Neuronal stem cell (in vitro differentiated cells): ENCODE data around the gene KDM4C.

Experiments used
- DNase-seq: peaks from one replicate; pipeline ENCODE4 v3.0.0-alpha.2; 2013; ENCODE audit warnings: low spot score
- H2AFZ ChIP-seq: one replicate; pipeline ENCODE4 v1.6.1; 2013; ENCODE audit warnings: mild to moderate bottlenecking, low read length, inconsistent platforms
- H2AK5ac ChIP-seq: 2 replicates; pipeline ENCODE4 v1.6.1; 2013; ENCODE audit warnings: low read depth, mild to moderate bottlenecking, inconsistent platforms, low read length, moderate library complexity, mixed read lengths
- H2BK120ac ChIP-seq: 2 replicates; pipeline ENCODE4 v1.6.1; 2013; ENCODE audit warnings: low read depth, mild to moderate bottlenecking, inconsistent platforms, low read length, moderate library complexity, mixed read lengths
- H2BK12ac ChIP-seq: one replicate; pipeline ENCODE4 v1.6.1; 2013; ENCODE audit warnings: low read length, inconsistent platforms
- H2BK15ac ChIP-seq: 2 replicates; pipeline ENCODE4 v1.6.1; 2013; ENCODE audit warnings: mild to moderate bottlenecking, low read length, inconsistent platforms, mixed read lengths
- H2BK5ac ChIP-seq: one replicate; pipeline ENCODE4 v1.6.1; 2013; ENCODE audit warnings: inconsistent platforms, mild to moderate bottlenecking, low read length, moderate library complexity
- H3K14ac ChIP-seq: one replicate; pipeline ENCODE4 v1.6.1; 2013; ENCODE audit warnings: low read length, inconsistent platforms
- H3K18ac ChIP-seq: 2 replicates; pipeline ENCODE4 v1.6.1; 2013; ENCODE audit warnings: low read length, inconsistent platforms
- H3K23ac ChIP-seq: 2 replicates; pipeline ENCODE4 v1.6.1; 2013; ENCODE audit warnings: low read depth, mild to moderate bottlenecking, mixed read lengths, low read length, inconsistent platforms; ENCODE audit not compliant: poor library complexity
- H3K27ac ChIP-seq: replicated peaks from 3 replicates; pipeline ENCODE4 v1.5.1; 2013; ENCODE audit warnings: low read length, inconsistent platforms
- H3K27me3 ChIP-seq, 3 experiments: 2 replicates each; pipeline ENCODE4 v1.6.1; 2013; ENCODE audit warnings: low read length in 3 of 3, mild to moderate bottlenecking in 2 of 3, inconsistent platforms in 1 of 3, low read depth in 1 of 3, mixed read lengths in 1 of 3, moderate library complexity in 1 of 3; ENCODE audit not compliant: control insufficient read depth in 3 of 3, insufficient read depth in 3 of 3
- H3K36me3 ChIP-seq, 2 donors: replicated peaks in 1 of 2; 2 replicates each; pipeline ENCODE4 v1.6.1; 2013; ENCODE audit warnings: low read length in 2 of 2; ENCODE audit not compliant: control insufficient read depth in 2 of 2, insufficient read depth in 2 of 2
- H3K4ac ChIP-seq: 2 replicates; pipeline ENCODE4 v1.6.1; 2013; ENCODE audit warnings: inconsistent platforms, mild to moderate bottlenecking, low read length, moderate library complexity
- H3K4me1 ChIP-seq, 2 donors: 1 replicate in 1 of 2; 2 replicates in 1 of 2; pipeline ENCODE4 v1.6.1; 2013; ENCODE audit warnings: low read length in 2 of 2, low read depth in 1 of 2; ENCODE audit not compliant: control insufficient read depth in 2 of 2, insufficient read depth in 1 of 2
- H3K4me2 ChIP-seq: one replicate; pipeline ENCODE4 v1.6.1; 2013; ENCODE audit warnings: mild to moderate bottlenecking, low read length, inconsistent platforms; ENCODE audit not compliant: insufficient read depth, poor library complexity, severe bottlenecking
- H3K4me3 ChIP-seq, 2 donors: 2 replicates each; pipeline ENCODE4 v1.5.1; 2013; ENCODE audit warnings: low read length in 2 of 2, mild to moderate bottlenecking in 2 of 2, inconsistent platforms in 1 of 2, moderate library complexity in 1 of 2
- H3K79me1 ChIP-seq: one replicate; pipeline ENCODE4 v1.6.1; 2013; ENCODE audit warnings: low read depth, mild to moderate bottlenecking, inconsistent platforms, low read length, moderate library complexity
- H3K9ac ChIP-seq: one replicate; pipeline ENCODE4 v1.6.1; 2013; ENCODE audit warnings: mild to moderate bottlenecking, low read depth, low read length, inconsistent platforms; ENCODE audit not compliant: poor library complexity
- H3K9me3 ChIP-seq, 2 donors: replicated peaks in 1 of 2; 2 replicates each; pipeline versions ENCODE3 to v1.6.1; 2013; ENCODE audit warnings: low read length in 2 of 2, mild to moderate bottlenecking in 2 of 2, inconsistent platforms in 1 of 2, low read depth in 1 of 2, mixed read lengths in 1 of 2, moderate library complexity in 1 of 2; ENCODE audit not compliant: control insufficient read depth in 2 of 2, insufficient read depth in 1 of 2
- H4K8ac ChIP-seq: one replicate; pipeline ENCODE4 v1.6.1; 2013; ENCODE audit warnings: low read depth, mild to moderate bottlenecking, inconsistent platforms, low read length, moderate library complexity
- H4K91ac ChIP-seq: one replicate; pipeline ENCODE4 v1.6.1; 2013; ENCODE audit warnings: low read length, low read depth, mild to moderate bottlenecking, inconsistent platforms; ENCODE audit not compliant: poor library complexity
- WGBS, 2 donors: extraction: QIAGEN DNeasy Blood & Tissue Kit; methylation state at CpG; one replicate each; pipeline ENCODE4 v1.1.7; 2013; ENCODE audit warnings: missing lambda C conversion rate in 2 of 2, mixed read lengths in 1 of 2; ENCODE audit not compliant: insufficient read length in 2 of 2, insufficient replicate concordance in 1 of 2; ENCODE audit errors: extremely low coverage in 2 of 2; 5-methylcytosine and 5-hydroxymethylcytosine counted together

The KDM4C gene

GRCh38 chr9:6723881-6724420 is 33.8 kb upstream of the KDM4C start:
- Histone ChIP-seq H3K79me1 (no peaks in the 10 kb centered on the region), H2AFZ (peak overlapping the region; percentile 34), H3K9me3 (no peaks in the 10 kb centered on the region), H3K4me1 (peaks cover 3 to 4% of the 10 kb centered on the region in 2 donors), H3K4me3 (no peak overlapping the region), H3K9ac (no peak overlapping the region), H3K27me3 (no peaks in the 10 kb centered on the region), H3K14ac (no peak overlapping the region), H4K8ac (no peak overlapping the region), H3K18ac (no peak overlapping the region), H4K91ac (no peak overlapping the region), H2BK5ac (no peak overlapping the region), H3K4ac (no peak overlapping the region), H3K23ac (no peak overlapping the region), H3K36me3 (no peaks in the 10 kb centered on the region), H3K4me2 (no peak overlapping the region), H2AK5ac (no peak overlapping the region), H2BK12ac (no peak overlapping the region), H3K27ac (no peak overlapping the region), H2BK15ac (no peak overlapping the region), H2BK120ac (no peak overlapping the region)
- no peak for DNase-seq
- WGBS, 2 donors: no CpG with 5 or more reads among the region's 2 CpGs

- Histone ChIP-seq H2BK12ac (no peak overlapping the region), H3K14ac (no peak overlapping the region), H3K9me3 (no peaks in the 10 kb centered on the region), H3K4me3 (no peak overlapping the region), H3K9ac (no peak overlapping the region), H2BK15ac (no peak overlapping the region), H4K8ac (no peak overlapping the region), H2AK5ac (no peak overlapping the region), H3K27ac (no peak overlapping the region), H2BK5ac (no peak overlapping the region), H4K91ac (no peak overlapping the region), H3K23ac (no peak overlapping the region), H3K27me3 (no peaks in the 10 kb centered on the region), H3K4ac (no peak overlapping the region), H3K79me1 (no peaks in the 10 kb centered on the region), H3K4me2 (no peak overlapping the region), H3K18ac (no peak overlapping the region), H2BK120ac (no peak overlapping the region), H2AFZ (peak overlapping the region; percentile 36), H3K36me3 (no peaks in the 10 kb centered on the region), H3K4me1 (no peaks in the 10 kb centered on the region)
- WGBS, 2 donors: no CpG with 5 or more reads among the region's 3 CpGs
- DNase-seq: no peak
These were observed 24.5 kb upstream of the KDM4C start for GRCh38 chr9:6733257-6733656.

- Histone ChIP-seq H3K4me2 (no peak overlapping the region), H3K14ac (no peak overlapping the region), H3K36me3 (no peaks in the 10 kb centered on the region), H2BK5ac (no peak overlapping the region), H2BK120ac (no peak overlapping the region), H2AFZ (no peak overlapping the region), H3K4ac (no peak overlapping the region), H3K18ac (no peak overlapping the region), H3K23ac (no peak overlapping the region), H3K79me1 (no peaks in the 10 kb centered on the region), H2BK15ac (no peak overlapping the region), H3K9me3 (no peaks in the 10 kb centered on the region), H3K27ac (no peak overlapping the region), H2BK12ac (no peak overlapping the region), H3K27me3 (no peaks in the 10 kb centered on the region), H3K9ac (no peak overlapping the region), H3K4me1 (no peaks in the 10 kb centered on the region), H2AK5ac (no peak overlapping the region), H3K4me3 (no peak overlapping the region), H4K8ac (no peak overlapping the region), H4K91ac (no peak overlapping the region)
- DNase-seq: no peak
- no CpG with 5 or more reads among the region's 6 CpGs for WGBS, 2 donors
These were observed 23.9 kb upstream of the KDM4C start for GRCh38 chr9:6733831-6734230.

GRCh38 chr9:6735422-6735821 is 22.4 kb upstream of the KDM4C start:
- H3K14ac ChIP-seq: no peak overlapping the region
- H2BK5ac ChIP-seq: no peak overlapping the region
- H2BK12ac ChIP-seq: no peak overlapping the region
- H3K4me1 ChIP-seq: no peaks in the 10 kb centered on the region
- H3K36me3 ChIP-seq: no peaks in the 10 kb centered on the region
- no peaks in the 10 kb centered on the region for H3K9me3 ChIP-seq
- H3K23ac ChIP-seq: no peak overlapping the region
- H4K91ac ChIP-seq: no peak overlapping the region
- no peak overlapping the region for H3K9ac ChIP-seq
- H3K4me2 ChIP-seq: no peak overlapping the region
- H3K18ac ChIP-seq: no peak overlapping the region
- no peak overlapping the region for H2BK120ac ChIP-seq
- H2AK5ac ChIP-seq: no peak overlapping the region
- WGBS, 2 donors: no CpG with 5 or more reads among the region's 3 CpGs
- H3K79me1 ChIP-seq: no peaks in the 10 kb centered on the region
- no peak overlapping the region for H4K8ac ChIP-seq
- no peak overlapping the region for H2BK15ac ChIP-seq
- no peak for DNase-seq
- no peak overlapping the region for H3K27ac ChIP-seq
- H3K27me3 ChIP-seq: no peaks in the 10 kb centered on the region
- no peak overlapping the region for H3K4ac ChIP-seq
- H3K4me3 ChIP-seq: no peak overlapping the region
- H2AFZ ChIP-seq: no peak overlapping the region
